HCT116 (cell line): Measurements from ENCODE around the gene CCDC9B. TPM values are rescaled to one million over a fixed set of nuclear protein-coding genes. Genes with fewer than 3 reads are reported as not detected.

Source experiments
- ATAC-seq: fragments of 200-7000 bp; cut with Tn5 transposase; 2 replicates; pipeline ENCODE4 v1.9.1; 2020; ENCODE audit warnings: mild to moderate bottlenecking, moderate library complexity
- BruUV-seq: library from RNA; stranded (reverse); fragments of 400-500 nt; replicated peaks from 2 replicates; lab custom pipeline; 2021; lab: Mats Ljungman, UMichigan
- CTCF ChIA-PET: fragments of 300-600 bp; sonication (Branson Sonifier 250); formaldehyde crosslinking; loops from one replicate; lab custom pipeline; 2021; ENCODE audit warnings: antibody characterized with exemption; lab: Charles Lee
- POLR2A ChIA-PET: fragments of 300-600, 350-600 bp; sonication (Branson Sonifier 250); formaldehyde crosslinking; loops from one replicate; lab custom pipeline; 2021; ENCODE audit warnings: antibody characterized with exemption; lab: Charles Lee
- RAD21 ChIA-PET, 2 experiments: fragments of 300-600 bp; sonication (Branson Sonifier 250); formaldehyde crosslinking; loops; one replicate each; lab custom pipeline; 2023; ENCODE audit warnings: low total read pairs in 2 of 2; ENCODE audit not compliant: uncharacterized antibody in 2 of 2, unreplicated experiment in 2 of 2, low non-redundant PET in 1 of 2; lab: Charles Lee
- DNase-seq: peaks from one replicate; pipeline ENCODE4 v3.0.0-alpha.2; 2010; ENCODE audit warnings: low read depth, low spot score
- H2AFZ ChIP-seq: fragments of 200-600 bp; shearing (Covaris generic), sonication (generic); 2 replicates; pipeline ENCODE4 v1.6.1; 2017; ENCODE audit warnings: low read depth, mixed run types, mixed read lengths, antibody characterized with exemption, low read length; ENCODE audit not compliant: poor library complexity, severe bottlenecking
- H3K27ac ChIP-seq: 2 replicates; pipeline ENCODE4 v1.5.1; 2012; ENCODE audit warnings: low read depth, low read length
- H3K27me3 ChIP-seq: fragments of 200-600 bp; sonication (generic); 2 replicates; pipeline ENCODE4 v1.6.1; 2016; ENCODE audit warnings: mixed run types, low read length, mixed read lengths; ENCODE audit not compliant: insufficient read depth
- H3K36me3 ChIP-seq, 2 experiments: fragments of 200-500 bp in 1 of 2; fragments of 200-600 bp in 1 of 2; sonication (Bioruptor generic) in 1 of 2; sonication (generic) in 1 of 2; 2 replicates each; pipeline versions ENCODE4 v1.5.1 to v1.6.1; 2014 to 2016; ENCODE audit warnings: low read length in 2 of 2, inconsistent platforms in 1 of 2, mixed read lengths in 1 of 2, mixed run types in 1 of 2; ENCODE audit not compliant: insufficient read depth in 2 of 2, control insufficient read depth in 1 of 2
- H3K4me1 ChIP-seq, 2 experiments: fragments of 200-600 bp in 1 of 2; sonication (generic) in 1 of 2; 2 replicates each; pipeline versions ENCODE4 v1.5.1 to v1.6.1; 2012 to 2017; ENCODE audit warnings: low read length in 2 of 2, inconsistent platforms in 1 of 2, mild to moderate bottlenecking in 1 of 2, mixed read lengths in 1 of 2, mixed run types in 1 of 2, moderate library complexity in 1 of 2; ENCODE audit not compliant: insufficient read depth in 2 of 2, control insufficient read depth in 1 of 2
- H3K4me2 ChIP-seq: fragments of 200-600 bp; sonication (generic); 2 replicates; pipeline ENCODE4 v1.6.1; 2017; ENCODE audit warnings: mixed run types, low read length, mixed read lengths
- H3K4me3 ChIP-seq, 2 experiments: fragments of 200-600 bp in 1 of 2; sonication (generic) in 1 of 2; replicated peaks in 1 of 2; 2 replicates each; pipeline ENCODE4 v1.5.1; 2011 to 2016; ENCODE audit warnings: low read length in 2 of 2, control low read depth in 1 of 2, low read depth in 1 of 2, mild to moderate bottlenecking in 1 of 2, mixed read lengths in 1 of 2, mixed run types in 1 of 2
- H3K79me2 ChIP-seq: fragments of 200-600 bp; sonication (generic); 2 replicates; pipeline ENCODE4 v1.6.1; 2017; ENCODE audit warnings: mild to moderate bottlenecking, mixed run types, low read length, moderate library complexity, mixed read lengths; ENCODE audit not compliant: insufficient read depth
- H3K9ac ChIP-seq: fragments of 200-600 bp; sonication (generic); 2 replicates; pipeline ENCODE4 v1.6.1; 2016; ENCODE audit warnings: low read length, mixed read lengths
- H3K9me2 ChIP-seq: fragments of 200-600 bp; sonication (generic), shearing (Covaris generic); 2 replicates; pipeline ENCODE4 v1.6.1; 2017; ENCODE audit warnings: mixed run types, mild to moderate bottlenecking, moderate library complexity; ENCODE audit not compliant: insufficient read depth
- H3K9me3 ChIP-seq, 2 experiments: fragments of 200-500 bp in 1 of 2; fragments of 200-600 bp in 1 of 2; sonication (Bioruptor generic) in 1 of 2; sonication (generic) in 1 of 2; 2 replicates each; pipeline ENCODE4 v1.6.1; 2014 to 2017; ENCODE audit warnings: low read length in 2 of 2, mixed read lengths in 2 of 2, inconsistent platforms in 1 of 2, low read depth in 1 of 2, mild to moderate bottlenecking in 1 of 2, mixed run types in 1 of 2, moderate library complexity in 1 of 2; ENCODE audit not compliant: control insufficient read depth in 1 of 2, insufficient read depth in 1 of 2
- H4K20me1 ChIP-seq: fragments of 200-600 bp; sonication (generic), shearing (Covaris generic); 2 replicates; pipeline ENCODE4 v1.6.1; 2017; ENCODE audit warnings: mixed run types, mild to moderate bottlenecking, moderate library complexity; ENCODE audit not compliant: insufficient read depth
- ELF1 ChIP-seq: IDR thresholded peaks from 2 replicates; pipeline ENCODE4 v1.6.1; 2012; ENCODE audit warnings: low read depth, borderline replicate concordance
- RAD21 ChIP-seq: IDR thresholded peaks from 2 replicates; pipeline ENCODE4 v1.6.1; 2012; ENCODE audit warnings: low read depth, mild to moderate bottlenecking
- intact Hi-C: fragments of 100-400 bp; cut with micrococcal nuclease; formaldehyde crosslinking; loops from 2 replicates; pipeline ENCODE4 v1.10.0; 2022
- total RNA-seq: library from RNA; stranded (reverse); gene quantifications from one replicate; pipeline ENCODE4 v1.2.1, GENCODE V29; 2021; ENCODE audit not compliant: unreplicated experiment
- TF ChIP-seq, protein P1 (sequence below): IDR thresholded peaks from 2 replicates; pipeline ENCODE4 v1.6.1; 2011; ENCODE audit warnings: mild to moderate bottlenecking, low read length, moderate library complexity; ENCODE audit not compliant: insufficient replicate concordance; ENCODE audit errors: extremely low read depth
- TF ChIP-seq, protein P2 (sequence below), 3 experiments: fragments of 200-600 bp in 1 of 3; sonication (generic) in 1 of 3; IDR thresholded peaks in 2 of 3; conservative IDR thresholded peaks in 1 of 3; 2 replicates each; pipeline ENCODE4 v1.5.1; 2012 to 2017; ENCODE audit warnings: low read depth in 2 of 3, low read length in 2 of 3, antibody characterized with exemption in 1 of 3, borderline replicate concordance in 1 of 3, control low read depth in 1 of 3, mild to moderate bottlenecking in 1 of 3, mixed read lengths in 1 of 3, mixed run types in 1 of 3, moderate library complexity in 1 of 3; ENCODE audit not compliant: insufficient read depth in 1 of 3

The CCDC9B gene
- total RNA-seq, 1 experiment from 2014 or later: 15.6 TPM

DNA sequence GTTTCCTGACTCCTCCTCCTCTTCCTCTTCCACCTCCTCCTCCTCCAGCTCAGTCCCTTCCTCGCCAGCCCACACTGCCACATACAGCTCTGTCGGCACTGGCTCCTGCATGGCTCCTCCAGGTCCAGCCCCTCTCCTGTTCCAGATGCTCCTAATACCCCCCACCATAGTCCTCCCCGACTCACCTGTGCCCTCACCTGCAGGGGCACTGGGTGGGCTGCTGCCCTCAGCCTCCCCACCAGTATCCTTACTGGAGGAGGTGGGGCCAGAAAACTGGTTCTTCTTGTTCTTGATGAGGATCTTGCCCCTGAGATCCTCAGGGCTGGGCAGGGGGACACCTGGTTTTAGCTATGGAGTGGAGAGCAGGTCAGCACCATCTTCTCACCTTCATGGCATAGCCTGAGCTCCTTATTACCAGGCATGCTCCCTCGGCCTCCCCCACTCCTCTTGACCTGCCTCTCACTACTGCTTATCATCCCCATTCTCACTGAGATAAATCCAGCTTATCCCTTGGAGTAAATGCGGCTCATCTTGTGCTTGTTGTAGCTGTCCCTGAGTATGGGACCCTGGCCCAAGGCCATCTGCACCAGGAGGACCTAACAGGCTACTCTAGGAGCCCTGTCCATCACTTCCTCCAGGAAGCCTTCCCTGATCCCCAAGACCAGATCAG, 44.0 kb downstream of the CCDC9B start:
- no TSS peak for BruUV-seq
- H3K4me1 ChIP-seq: peaks cover 5 to 8% of the 10 kb centered on the region in 2 experiments; a peak in 3 of 4 replicates
- ChIA-PET CTCF (interaction anchor here (1.0 kb wide), 1 partner anchor 13 kb away, joined by 5 read pairs; no protein-coding TSS in a partner anchor), RAD21 (no interaction called here), POLR2A (no interaction called here)
- H3K9ac ChIP-seq: no peak overlapping the region
- H3K4me2 ChIP-seq: no peak overlapping the region
- H3K4me3 ChIP-seq: no peak overlapping the region
- no peaks in the 10 kb centered on the region for H3K36me3 ChIP-seq
- H3K27ac ChIP-seq: no peak overlapping the region
- no peak for DNase-seq
- TF ChIP-seq RAD21 (no peak), ELF1 (no peak)
- TF ChIP-seq, protein P1, sequence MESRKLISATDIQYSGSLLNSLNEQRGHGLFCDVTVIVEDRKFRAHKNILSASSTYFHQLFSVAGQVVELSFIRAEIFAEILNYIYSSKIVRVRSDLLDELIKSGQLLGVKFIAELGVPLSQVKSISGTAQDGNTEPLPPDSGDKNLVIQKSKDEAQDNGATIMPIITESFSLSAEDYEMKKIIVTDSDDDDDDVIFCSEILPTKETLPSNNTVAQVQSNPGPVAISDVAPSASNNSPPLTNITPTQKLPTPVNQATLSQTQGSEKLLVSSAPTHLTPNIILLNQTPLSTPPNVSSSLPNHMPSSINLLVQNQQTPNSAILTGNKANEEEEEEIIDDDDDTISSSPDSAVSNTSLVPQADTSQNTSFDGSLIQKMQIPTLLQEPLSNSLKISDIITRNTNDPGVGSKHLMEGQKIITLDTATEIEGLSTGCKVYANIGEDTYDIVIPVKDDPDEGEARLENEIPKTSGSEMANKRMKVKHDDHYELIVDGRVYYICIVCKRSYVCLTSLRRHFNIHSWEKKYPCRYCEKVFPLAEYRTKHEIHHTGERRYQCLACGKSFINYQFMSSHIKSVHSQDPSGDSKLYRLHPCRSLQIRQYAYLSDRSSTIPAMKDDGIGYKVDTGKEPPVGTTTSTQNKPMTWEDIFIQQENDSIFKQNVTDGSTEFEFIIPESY: no peak
- TF ChIP-seq, protein P2, sequence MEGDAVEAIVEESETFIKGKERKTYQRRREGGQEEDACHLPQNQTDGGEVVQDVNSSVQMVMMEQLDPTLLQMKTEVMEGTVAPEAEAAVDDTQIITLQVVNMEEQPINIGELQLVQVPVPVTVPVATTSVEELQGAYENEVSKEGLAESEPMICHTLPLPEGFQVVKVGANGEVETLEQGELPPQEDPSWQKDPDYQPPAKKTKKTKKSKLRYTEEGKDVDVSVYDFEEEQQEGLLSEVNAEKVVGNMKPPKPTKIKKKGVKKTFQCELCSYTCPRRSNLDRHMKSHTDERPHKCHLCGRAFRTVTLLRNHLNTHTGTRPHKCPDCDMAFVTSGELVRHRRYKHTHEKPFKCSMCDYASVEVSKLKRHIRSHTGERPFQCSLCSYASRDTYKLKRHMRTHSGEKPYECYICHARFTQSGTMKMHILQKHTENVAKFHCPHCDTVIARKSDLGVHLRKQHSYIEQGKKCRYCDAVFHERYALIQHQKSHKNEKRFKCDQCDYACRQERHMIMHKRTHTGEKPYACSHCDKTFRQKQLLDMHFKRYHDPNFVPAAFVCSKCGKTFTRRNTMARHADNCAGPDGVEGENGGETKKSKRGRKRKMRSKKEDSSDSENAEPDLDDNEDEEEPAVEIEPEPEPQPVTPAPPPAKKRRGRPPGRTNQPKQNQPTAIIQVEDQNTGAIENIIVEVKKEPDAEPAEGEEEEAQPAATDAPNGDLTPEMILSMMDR (IDR thresholded peaks at IDR 0.05 in 2 of 3, conservative IDR thresholded peaks at IDR 0.05 in 1 of 3; ENCODE audit: borderline replicate concordance in 1 of 3, insufficient read depth in 1 of 3, low read depth in 2 of 3, low read length in 2 of 3): no peak
- no peaks in the 10 kb centered on the region for H3K9me2 ChIP-seq
- H3K27me3 ChIP-seq: no peaks in the 10 kb centered on the region
- H3K79me2 ChIP-seq: no peaks in the 10 kb centered on the region
- no peak for ATAC-seq
- no peak overlapping the region for H2AFZ ChIP-seq
- H4K20me1 ChIP-seq: no peaks in the 10 kb centered on the region
- intact Hi-C loops: no loop called here
- no peaks in the 10 kb centered on the region for H3K9me3 ChIP-seq
